Inferior parietal cortex (tissue), 1 donor: Measurements from ENCODE around the gene EPB41L5.
"Not testable (repeated sequence)": the region's sequence is repeated elsewhere in the genome, so short reads cannot be mapped to it uniquely, and the experiment has no call there.

ENCODE experiments used
- DNase-seq: peaks from one replicate; pipeline ENCODE4 v3.0.0-alpha.2; 2016; ENCODE audit errors: extremely low spot score

Gene EPB41L5

DNA sequence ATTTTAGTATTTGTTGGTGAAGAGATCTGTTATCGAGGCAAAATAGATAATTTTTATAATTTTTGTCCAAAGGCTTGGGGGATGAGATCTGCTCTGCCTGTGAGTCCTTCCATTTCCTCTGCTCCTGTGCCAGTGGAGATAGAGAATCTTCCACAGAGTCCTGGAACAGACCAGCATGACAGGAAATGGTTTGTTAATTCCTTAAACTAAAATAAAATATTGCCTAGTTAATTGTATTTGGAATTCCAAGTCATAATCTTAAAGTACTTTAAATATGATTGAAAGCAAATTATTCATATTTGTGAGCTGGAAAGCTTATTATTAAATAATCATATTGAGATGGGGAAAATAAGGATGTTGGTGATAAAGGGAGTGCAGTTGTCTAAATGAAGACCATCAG lies 87.8 kb downstream of the EPB41L5 start:
- no peak for DNase-seq

DNA sequence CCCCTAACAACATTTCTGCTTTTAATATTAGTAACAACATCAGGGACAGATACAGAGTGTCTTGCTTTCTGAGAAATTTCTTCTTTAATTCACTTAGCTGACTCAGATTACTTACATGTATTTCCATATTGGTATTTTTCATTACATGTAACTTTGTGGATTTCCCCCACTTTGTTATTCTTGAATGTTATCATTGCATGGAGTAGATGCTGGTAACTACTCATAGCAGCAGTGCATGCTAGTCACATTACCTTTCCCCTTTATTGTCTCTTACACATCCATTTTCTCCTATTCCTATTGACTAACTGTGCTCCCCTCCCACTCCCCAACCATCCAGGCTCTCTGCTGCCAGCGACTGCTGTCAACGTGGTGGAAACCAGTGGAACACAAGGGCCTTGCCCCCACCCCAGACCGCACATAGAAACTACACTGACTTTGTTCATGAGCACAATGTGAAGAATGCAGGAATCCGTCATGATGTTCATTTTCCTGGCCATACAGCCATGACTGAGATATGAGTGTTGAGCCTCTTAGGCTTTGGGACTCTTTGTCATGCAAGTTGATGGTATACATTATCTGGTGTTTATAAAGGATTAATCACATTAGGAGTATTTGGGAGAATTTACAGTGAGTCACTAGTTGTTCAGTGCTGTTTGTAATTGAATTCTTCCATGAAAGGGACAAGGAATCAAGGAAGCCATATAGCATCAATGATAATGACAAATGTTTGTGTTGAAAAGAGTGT lies 91.0 kb downstream of the EPB41L5 start:
- DNase-seq: no peak

DNA sequence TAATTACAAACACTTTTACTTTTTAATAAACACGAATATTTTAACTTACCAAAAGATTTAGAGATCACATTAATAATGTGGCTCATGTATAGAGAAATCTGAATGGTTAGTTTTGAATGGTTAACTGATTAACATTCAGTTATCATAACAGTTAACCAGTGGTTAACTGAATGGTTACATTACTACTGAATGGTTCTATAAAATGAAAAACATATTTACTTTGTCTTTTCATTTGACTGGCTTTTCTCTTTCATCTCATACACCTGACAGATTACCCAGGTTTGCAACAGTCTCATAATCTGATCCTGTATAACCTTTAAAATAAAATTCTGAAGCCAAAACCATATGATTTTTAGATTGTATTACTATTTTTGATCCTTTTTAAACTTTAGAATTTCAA lies 91.9 kb downstream of the EPB41L5 start:
- DNase-seq: no peak

DNA sequence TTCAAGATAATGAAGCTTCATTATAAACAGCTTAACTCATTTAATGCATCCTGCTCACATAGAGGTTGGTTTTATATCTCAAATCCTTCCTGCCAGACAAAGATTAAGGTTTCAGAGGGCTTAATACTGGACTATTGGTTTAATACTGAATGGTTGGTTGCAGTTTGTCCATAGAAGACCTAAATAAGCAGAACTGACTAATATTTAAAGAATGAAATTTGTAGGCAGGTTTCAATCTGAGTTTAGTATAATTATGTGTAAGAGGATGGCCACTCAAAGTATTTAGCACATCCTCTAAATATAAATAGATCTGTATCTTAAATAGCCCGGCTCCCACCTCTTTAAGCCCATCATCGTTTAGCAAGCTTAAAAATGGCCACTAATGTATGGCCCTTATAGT lies 92.5 kb downstream of the EPB41L5 start:
- DNase-seq: no peak

DNA sequence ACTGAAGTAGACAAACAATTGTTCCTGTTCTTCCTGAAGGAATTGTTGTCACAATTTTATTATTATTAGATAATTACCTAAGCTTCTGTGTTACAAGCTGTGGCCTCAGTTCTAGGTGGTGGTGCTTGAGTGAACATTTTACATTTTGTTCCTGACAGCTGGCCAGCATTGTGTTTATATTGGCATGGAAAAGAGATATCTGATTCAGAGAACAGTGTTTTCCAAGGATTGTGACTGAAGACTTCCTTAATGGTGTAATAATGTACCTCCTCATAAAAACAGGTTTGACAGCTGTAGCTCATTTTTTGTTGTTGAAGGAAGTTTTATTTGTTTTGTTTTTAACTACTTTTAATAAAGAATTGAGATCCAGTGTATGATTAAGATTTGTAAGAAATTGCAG lies 95.2 kb downstream of the EPB41L5 start:
- no peak for DNase-seq

DNA sequence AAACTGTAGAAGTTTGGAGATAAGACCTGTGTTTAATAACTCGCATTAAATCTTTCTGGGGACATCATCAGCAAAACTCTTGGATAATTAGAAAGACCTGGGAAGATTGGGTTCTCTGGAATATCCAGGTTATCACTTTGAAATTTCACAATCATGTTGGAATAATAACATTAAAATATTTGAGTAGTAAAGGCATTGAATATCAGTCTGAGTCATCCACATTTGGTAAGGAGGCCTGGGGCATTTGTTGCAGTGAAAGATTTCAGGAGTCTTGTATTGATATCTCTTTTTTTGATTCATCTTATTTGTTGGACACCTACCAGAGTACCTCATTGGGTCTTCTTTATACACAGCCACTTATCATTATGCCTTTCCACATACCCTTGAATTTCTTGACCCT lies 95.9 kb downstream of the EPB41L5 start:
- no peak for DNase-seq

DNA sequence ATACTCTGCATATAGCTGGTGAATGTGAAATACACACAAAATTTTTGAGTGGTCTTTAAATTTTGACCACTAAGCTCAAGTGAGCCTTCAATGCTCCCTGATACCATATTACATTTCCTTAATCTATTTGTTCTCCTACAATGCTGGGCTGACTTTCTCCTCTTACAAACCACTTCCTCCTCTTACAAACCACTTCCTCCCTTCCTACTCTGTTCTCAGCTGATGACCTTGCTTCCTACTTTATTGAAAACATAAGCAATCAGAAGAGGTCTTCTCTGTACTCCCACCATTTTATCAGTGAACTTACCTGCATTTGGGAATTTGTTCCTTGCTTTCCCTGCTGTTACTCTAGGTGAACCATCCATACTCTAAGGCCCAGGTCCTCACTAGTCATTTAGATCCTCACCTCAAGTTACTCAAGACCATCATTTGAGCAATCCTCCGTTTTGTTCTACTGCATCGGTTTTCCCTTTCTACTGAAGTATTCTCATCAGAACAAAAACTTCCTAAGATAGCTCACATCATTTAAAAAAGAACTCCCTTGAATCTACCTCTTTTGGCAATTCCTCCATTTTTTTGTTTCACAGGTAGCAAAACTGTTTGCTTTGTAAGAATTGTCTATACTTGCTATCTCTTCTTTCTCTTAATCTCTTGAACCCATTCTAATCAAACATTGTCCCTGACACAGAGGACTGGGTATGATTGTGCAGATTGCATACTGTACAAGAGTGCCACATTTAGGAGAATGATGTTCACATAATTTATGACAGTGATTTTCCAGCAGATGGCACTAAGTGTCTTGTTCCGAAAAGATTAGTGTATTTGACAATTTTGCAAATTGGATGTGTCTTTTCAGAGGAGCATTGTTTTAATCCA lies 96.5 kb downstream of the EPB41L5 start:
- DNase-seq: peak; percentile 74

DNA sequence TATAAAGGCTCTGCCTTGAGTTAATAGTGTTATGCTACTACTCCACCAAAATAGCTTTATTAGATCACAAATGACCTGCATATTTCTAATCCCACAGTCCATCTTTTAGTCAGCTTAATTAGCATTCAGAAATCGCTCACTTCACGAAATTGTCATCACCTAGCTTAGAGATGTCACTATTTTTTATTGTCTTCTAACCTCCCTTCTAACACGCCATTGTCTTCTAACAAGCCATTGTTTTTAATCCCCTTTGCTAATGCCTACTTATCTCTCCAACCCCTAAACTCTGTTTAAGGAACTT lies 97.1 kb downstream of the EPB41L5 start:
- no peak for DNase-seq

DNA sequence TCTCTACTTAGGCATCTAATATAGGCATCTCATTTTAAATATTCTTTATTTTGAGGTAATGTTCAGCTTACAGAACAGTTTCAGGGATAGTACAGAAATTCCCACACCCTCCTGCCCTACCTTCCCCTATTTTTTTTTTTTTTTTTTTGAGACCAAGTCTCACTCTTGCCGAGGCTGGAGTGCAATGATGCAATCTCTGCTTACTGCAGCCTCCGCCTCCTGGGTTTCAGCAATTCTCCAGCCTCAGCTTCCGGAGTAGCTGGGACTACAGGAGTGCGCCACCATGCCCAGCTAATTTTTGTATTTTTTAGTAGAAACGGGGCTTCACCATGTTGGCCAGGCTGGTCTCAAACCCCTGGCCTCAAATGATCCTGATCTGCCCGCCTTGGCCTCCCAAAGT lies 97.6 kb downstream of the EPB41L5 start:
- DNase-seq: no peak

DNA sequence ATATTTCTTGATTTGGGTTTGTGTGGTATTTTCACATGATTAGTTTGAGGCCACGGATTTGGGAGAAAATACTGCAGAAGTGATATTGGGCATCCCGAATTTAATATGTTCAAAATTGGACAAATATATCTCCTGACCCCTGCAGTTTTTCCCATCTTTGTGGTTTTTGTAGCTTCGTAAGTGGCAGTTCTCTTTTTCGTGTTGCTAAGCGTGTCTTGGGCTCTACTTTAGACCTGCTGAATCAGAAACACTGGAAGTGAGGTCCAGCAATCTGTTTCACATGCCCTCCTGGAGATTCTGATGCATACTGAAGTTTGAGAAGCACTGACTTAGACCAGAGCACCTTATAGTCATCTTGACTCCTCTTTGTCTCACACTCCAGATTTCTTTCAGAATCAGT lies 98.3 kb downstream of the EPB41L5 start:
- DNase-seq: no peak

DNA sequence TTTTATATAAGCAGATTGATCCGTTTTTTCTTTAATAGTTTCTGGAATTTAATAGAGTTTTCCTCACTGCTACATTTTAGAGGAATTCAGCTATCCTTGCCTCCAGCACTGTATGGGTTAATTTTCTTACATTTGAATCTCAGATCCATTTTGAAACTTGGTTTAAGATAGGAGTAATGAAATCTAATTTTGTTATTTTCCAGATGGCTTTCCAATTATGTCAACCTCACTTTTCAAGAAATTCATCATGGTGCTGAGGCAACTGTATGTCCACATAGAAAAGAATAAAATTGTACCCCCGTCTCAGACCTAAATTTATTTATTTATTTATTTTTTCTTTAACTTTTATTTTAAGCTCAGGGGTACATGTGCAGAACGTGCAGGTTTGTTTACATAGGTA lies 105.1 kb downstream of the EPB41L5 start:
- no peak for DNase-seq

DNA sequence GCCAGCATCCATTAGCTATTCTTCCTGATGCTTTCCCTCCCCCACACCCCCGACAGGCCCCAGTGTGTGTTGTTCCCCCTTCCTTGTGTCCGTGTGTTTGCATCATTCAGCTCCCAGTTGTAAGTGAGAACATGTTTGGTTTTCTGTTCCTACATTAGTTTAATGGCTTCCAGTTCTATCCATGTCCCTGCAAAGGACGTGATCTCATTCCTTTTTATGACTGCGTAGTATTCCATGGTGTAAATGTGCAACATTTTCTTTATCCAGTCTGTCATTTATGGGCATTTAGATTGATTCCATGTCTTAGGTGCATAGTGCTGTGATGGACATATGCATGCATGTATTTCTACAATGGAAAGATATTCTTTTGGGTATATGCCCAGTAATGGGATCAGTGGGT lies 105.6 kb downstream of the EPB41L5 start:
- no peak for DNase-seq

DNA sequence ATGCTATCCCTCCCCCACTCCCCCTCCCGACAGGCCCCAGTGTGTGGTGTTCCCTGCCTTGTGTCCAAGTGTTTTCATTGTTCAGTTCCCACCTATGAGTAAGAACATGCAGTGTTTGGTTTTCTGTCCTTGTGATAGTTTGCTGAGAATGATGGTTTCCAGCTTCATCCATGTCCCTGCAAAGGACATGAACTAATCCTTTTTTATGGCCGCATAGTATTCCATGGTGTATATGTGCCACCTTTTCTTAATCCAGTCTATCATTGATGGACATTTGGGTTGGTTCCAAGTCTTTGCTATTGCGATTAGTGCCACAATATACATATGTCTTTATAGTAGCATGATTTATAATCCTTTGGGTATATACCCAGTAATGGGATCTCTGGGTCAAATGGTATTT lies 108.5 kb downstream of the EPB41L5 start:
- not testable (repeated sequence) for DNase-seq

DNA sequence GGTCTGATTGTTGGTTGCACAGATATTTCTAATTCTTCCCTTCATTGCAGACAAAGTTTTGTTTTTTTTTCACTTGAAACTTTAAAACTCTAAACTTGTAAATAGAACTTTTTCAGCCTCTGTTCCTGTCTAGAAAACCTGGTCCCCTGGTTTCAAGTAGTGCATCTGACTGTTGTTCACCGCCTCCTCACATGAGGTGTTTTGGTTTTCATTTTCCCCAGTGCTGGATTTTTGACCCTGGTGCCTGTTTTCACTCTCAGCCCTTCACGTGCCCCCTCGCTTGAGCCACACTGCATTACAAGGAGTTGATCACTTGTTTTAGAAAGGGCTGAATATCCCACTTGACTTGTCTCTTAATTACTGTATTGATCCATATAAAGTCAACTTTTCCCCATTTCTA lies 110.2 kb downstream of the EPB41L5 start:
- no peak for DNase-seq

DNA sequence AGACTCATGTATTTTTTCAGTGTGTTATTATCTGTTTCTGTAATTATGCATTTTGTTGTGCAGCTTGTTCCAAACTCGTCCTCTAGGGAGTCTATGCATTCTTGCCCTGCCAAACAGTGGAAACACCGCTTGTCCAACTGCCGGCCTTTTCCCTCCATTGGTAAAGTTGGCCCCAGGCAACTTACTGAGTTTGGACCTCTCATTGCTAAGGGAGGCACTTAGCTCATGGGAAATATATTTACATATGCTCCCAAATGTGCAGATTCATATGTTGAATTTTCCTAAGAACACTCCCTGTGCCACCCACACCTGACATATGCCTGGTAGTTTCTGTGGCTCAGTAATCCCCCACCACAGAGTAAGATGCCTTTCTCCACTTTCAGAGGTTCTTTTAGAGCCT lies 112.3 kb downstream of the EPB41L5 start:
- no peak for DNase-seq

DNA sequence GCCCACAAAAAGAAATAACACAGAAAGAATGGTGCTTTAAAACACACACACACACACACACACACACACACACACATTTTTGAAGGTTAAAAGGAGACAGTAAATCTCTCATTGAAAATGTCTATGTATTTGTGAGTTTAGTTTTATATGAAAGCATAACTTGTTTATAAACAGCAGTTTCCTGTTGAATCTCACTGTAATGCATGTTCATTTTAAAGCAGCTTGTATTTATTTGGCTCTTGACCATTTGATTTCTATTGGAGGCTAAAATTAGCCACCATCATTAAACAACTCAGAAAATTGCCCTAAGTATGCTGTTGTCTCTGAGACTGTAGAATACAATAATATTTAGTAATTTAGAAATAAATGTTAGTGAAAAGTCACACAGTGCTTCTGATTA lies 115.3 kb downstream of the EPB41L5 start:
- no peak for DNase-seq

DNA sequence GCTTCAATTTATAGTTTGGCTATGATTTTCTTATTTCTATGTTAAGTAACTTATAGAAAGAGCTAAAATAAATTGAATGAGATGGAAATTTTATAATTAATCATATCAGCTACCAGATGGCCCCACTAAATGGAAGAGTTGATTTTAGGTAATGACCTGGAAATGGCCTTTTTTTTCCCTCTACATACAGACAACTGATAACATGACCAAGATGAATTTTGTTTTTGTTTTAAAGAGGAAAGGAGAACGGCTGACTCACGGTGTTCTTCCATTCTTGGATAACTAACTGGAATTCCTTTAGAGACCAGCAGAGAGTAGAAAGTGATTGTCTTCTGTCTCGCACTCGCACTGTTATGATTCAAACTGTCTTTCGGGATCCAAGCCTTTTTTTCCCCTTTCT lies 119.3 kb downstream of the EPB41L5 start:
- no peak for DNase-seq

DNA sequence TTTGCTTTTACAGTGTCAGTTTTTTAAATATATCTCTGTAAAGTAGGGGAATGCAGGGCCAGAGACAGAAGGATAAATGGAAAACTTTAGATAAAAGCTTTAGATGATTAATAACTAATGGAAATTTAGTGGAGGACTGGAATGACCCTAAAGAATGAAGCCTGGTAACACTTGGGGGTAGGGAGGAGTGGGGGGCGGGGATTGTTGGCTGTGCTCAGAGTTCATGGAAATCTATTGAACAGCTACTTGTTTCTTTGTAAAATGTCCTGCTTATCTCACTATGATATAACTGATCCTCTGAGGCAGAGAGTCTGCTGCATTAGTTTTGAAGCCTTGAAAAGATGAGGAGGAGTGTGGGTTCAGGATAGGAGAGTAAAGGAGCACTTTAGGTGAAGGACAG lies 119.8 kb downstream of the EPB41L5 start:
- no peak for DNase-seq

DNA sequence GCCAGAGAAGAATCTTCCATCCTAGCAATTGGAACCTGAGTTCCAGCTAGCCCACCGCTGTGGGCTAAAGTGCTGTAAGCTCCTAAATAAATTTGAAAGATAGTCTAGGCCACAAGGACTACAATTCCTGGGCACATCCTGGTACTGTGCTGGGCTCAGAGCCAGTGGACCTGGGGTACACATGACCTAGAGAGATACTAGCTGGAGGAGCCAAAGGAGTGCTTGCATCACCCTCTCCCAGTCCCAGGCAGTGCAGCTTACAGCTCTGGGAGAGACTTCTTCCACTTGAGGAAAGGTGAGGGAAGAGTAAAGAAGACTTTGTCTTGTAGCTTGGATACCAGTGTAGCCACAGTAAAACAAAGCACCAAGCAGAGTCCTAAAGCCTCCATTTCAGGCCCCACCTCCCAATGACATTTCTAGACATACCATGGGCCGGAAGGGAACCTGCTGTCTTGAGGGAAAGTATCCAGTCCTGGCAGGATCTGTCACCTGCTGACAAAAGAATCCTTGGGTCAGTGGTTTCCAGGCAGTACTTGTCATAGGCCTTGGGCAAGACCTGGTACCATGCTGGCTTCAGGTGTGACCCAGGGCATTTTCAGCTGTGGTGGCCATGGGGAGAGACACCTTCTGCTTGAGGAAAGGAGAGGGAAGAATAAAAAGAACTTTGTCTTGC lies 120.8 kb downstream of the EPB41L5 start:
- DNase-seq: no peak

DNA sequence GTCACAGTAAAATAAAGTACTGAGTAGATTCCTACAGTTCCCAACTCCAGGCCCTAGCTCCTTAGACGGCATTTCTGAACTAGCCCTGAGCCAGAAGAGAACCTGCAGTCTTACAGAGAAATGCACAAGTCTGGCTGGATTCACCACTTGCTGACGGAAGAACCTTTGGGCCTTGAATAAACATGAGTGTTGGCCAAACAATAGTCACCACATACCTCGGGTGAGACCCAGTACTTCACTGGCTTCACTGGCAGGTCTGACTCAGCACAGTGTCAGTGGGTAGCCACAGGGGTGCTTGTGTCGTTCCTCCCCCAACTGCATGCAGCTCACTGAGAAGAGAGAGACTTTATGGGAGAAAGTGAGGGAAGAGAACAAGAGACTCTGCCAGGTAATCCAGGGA lies 121.4 kb downstream of the EPB41L5 start:
- DNase-seq: no peak

DNA sequence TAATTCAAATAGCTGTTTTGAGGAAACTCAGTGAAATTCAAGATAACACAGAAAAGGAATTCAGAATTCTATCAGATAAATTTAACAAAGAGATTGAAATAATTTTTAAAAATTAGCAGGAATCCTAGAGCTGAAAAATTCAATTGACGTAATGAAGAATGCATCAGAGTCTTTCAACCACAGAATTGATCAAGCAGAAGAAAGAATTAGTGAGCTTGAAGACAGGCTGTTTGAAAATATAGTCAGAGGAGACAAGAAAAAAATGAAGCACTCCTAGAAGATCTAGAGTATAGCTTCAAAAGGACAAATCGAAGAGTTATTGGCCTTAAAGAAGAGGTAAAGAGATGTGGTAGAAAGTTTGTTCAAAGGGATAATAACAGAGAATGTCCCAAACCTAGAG lies 122.1 kb downstream of the EPB41L5 start:
- not testable (repeated sequence) for DNase-seq

DNA sequence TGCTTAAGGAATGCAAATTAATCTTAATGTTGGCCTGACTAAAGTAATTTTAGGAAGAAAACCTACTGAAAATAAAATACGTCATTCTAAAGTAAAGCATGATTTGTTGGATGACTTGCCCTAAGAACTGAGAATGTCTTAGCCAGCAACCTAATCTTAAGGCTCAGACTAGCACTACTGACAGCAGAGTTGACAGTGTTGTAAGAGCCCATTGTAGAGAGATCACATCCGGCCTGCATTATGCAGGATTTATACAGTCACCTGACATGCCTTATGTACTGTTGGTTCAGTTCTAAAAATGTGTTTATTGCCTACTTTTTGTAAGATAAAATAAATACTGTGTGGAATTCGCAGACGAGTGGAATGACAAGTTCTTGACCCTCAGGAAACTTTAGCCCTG lies 128.0 kb downstream of the EPB41L5 start:
- DNase-seq: no peak
